ENCODE results near the gene VN1R4. TPM values are rescaled to one million over a fixed set of nuclear protein-coding genes. Genes with fewer than 3 reads are reported as not detected.
A peak's percentile ranks its signal among the peaks of the same experiment; 100 is the strongest.
"Not testable (repeated sequence)": the region's sequence is repeated elsewhere in the genome, so short reads cannot be mapped to it uniquely, and the experiment has no call there.

Gene VN1R4
- total and polyA plus RNA-seq, 3 donors from 2014 or later = 0.37 TPM; not detected in 2

GRCh38 chr19:53254411-53255341, 12.8 kb downstream of the VN1R4 start, which contains the start of gene ZNF677:
TSS of gene ZNF677 (minus strand) at chr19:53254873. CDS start at chr19:53251550, 3,323 bp downstream.
- H3K4me3 ChIP-seq = peak within 1 kb of the TSS; percentile 61 to 92
- no peaks in the 10 kb centered on the region for H3K4me1 ChIP-seq
- no peak for TF ChIP-seq POLR2A (IDR thresholded peaks at IDR 0.05)
- TF ChIP-seq, protein P1, sequence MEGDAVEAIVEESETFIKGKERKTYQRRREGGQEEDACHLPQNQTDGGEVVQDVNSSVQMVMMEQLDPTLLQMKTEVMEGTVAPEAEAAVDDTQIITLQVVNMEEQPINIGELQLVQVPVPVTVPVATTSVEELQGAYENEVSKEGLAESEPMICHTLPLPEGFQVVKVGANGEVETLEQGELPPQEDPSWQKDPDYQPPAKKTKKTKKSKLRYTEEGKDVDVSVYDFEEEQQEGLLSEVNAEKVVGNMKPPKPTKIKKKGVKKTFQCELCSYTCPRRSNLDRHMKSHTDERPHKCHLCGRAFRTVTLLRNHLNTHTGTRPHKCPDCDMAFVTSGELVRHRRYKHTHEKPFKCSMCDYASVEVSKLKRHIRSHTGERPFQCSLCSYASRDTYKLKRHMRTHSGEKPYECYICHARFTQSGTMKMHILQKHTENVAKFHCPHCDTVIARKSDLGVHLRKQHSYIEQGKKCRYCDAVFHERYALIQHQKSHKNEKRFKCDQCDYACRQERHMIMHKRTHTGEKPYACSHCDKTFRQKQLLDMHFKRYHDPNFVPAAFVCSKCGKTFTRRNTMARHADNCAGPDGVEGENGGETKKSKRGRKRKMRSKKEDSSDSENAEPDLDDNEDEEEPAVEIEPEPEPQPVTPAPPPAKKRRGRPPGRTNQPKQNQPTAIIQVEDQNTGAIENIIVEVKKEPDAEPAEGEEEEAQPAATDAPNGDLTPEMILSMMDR (IDR thresholded peaks at IDR 0.05) = no peak
- H3K36me3 ChIP-seq (ENCODE audit: low read depth, missing control alignments) = no peaks in the 10 kb centered on the region
- WGBS, 2 donors = 1% methylated on average over 56 to 70 of the region's 72 CpGs
- H3K27me3 ChIP-seq = no peaks in the 10 kb centered on the region
- DNase-seq = peak; percentile 96
- intact Hi-C loops (cut with DNase I; ENCODE audit: low total_unique reads) = no loop called here
- no peaks in the 10 kb centered on the region for H3K9me3 ChIP-seq
- H3K27ac ChIP-seq = peak within 1 kb of the TSS; percentile 84

- DNase-seq = no peak
- Histone ChIP-seq H3K27me3 (no peaks in the 10 kb centered on the region), H3K9me3 (no peaks in the 10 kb centered on the region), H3K27ac (no peak overlapping the region), H3K36me3 (ENCODE audit: low read depth, missing control alignments) (no peaks in the 10 kb centered on the region), H3K4me3 (no peak overlapping the region), H3K4me1 (no peaks in the 10 kb centered on the region)
- intact Hi-C loops (cut with DNase I; ENCODE audit: low total_unique reads) = no loop called here
- TF ChIP-seq, protein P1 (IDR thresholded peaks at IDR 0.05) = no peak
- TF ChIP-seq POLR2A (IDR thresholded peaks at IDR 0.05) = no peak
- 90 to 94% methylated on average over 1 of the region's 1 CpG for WGBS, 2 donors
Measured at GRCh38 chr19:53246498-53246897, 21.0 kb downstream of the VN1R4 start.

- H3K27ac ChIP-seq = no peak overlapping the region
- no peaks in the 10 kb centered on the region for H3K36me3 ChIP-seq (ENCODE audit: low read depth, missing control alignments)
- no peaks in the 10 kb centered on the region for H3K27me3 ChIP-seq
- no peak overlapping the region for H3K4me3 ChIP-seq
- no peaks in the 10 kb centered on the region for H3K4me1 ChIP-seq
- DNase-seq = no peak
- TF ChIP-seq, protein P1 (IDR thresholded peaks at IDR 0.05) = no peak
- no peak for TF ChIP-seq POLR2A (IDR thresholded peaks at IDR 0.05)
- intact Hi-C loops (cut with DNase I; ENCODE audit: low total_unique reads) = no loop called here
- H3K9me3 ChIP-seq = no peaks in the 10 kb centered on the region
- 92 to 97% methylated on average over 4 of the region's 4 CpGs for WGBS, 2 donors
Measured at GRCh38 chr19:53237114-53237777, 30.3 kb downstream of the VN1R4 start.

DNA sequence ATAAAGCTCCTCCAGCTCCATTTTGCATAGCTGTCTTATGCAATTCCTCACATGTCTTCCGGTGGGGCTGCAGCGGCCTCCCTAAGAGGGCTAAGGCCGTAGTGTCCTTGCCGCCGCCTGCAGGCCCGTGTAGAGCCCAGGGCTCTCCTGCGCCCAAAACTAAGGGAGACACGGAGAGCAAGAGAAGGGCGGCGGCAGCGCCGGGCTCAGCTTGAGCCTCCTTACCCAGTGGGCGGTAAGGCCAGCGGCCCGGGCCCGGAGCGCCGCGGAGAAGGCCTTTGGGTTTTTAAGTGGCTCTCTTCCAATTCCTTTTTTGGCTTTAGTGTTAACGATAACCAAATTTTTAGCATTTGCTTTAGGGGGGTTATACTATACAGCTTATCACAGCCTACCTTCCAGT, 42.9 kb downstream of the VN1R4 start:
- TF ChIP-seq, protein P1 (IDR thresholded peaks at IDR 0.05) = no peak
- no peak for TF ChIP-seq POLR2A (IDR thresholded peaks at IDR 0.05)
- Histone ChIP-seq H3K4me1 (no peaks in the 10 kb centered on the region), H3K4me3 (no peak overlapping the region), H3K27me3 (no peaks in the 10 kb centered on the region), H3K27ac (no peak overlapping the region), H3K36me3 (ENCODE audit: low read depth, missing control alignments) (no peaks in the 10 kb centered on the region), H3K9me3 (no peaks in the 10 kb centered on the region)
- intact Hi-C loops (cut with DNase I; ENCODE audit: low total_unique reads) = no loop called here
- no peak for DNase-seq
- 73 to 86% methylated on average over 14 to 20 of the region's 20 CpGs for WGBS, 2 donors

- H3K4me1 ChIP-seq; DNase-seq; H3K4me3 ChIP-seq; H3K9me3 ChIP-seq; H3K27me3 ChIP-seq; H3K27ac ChIP-seq; intact Hi-C loops (cut with DNase I; ENCODE audit: low total_unique reads); H3K36me3 ChIP-seq (ENCODE audit: low read depth, missing control alignments): not testable (repeated sequence)
- 69% methylated on average over 14 of the region's 28 CpGs; no CpG with 5 or more reads in 1 of the 2 donors for WGBS, 2 donors
Measured at GRCh38 chr19:53222716-53223115, 44.8 kb downstream of the VN1R4 start.
